Mesothelial cell of epicardium (in vitro differentiated cells): ENCODE data around the gene FXN. TPM values are rescaled to one million over a fixed set of nuclear protein-coding genes. Genes with fewer than 3 reads are reported as not detected.

Experiments
- DNase-seq, 2 experiments: peaks; one replicate each; pipeline ENCODE4 v3.0.0; 2021; ENCODE audit warnings: low spot score in 2 of 2; ENCODE audit not compliant: unreplicated experiment in 2 of 2
- H3K27ac Mint-ChIP-seq: 2 replicates; pipeline ENCODE4 v1.8.0; 2021; ENCODE audit warnings: mixed read lengths
- H3K27me3 Mint-ChIP-seq: 2 replicates; pipeline ENCODE4 v1.8.0; 2021; ENCODE audit warnings: low read depth, mixed read lengths
- H3K36me3 Mint-ChIP-seq: 2 replicates; pipeline ENCODE4 v1.8.0; 2021; ENCODE audit warnings: mixed read lengths
- H3K4me1 Mint-ChIP-seq: 2 replicates; pipeline ENCODE4 v1.8.0; 2021; ENCODE audit warnings: mixed read lengths
- H3K4me3 Mint-ChIP-seq: 2 replicates; pipeline ENCODE4 v1.8.0; 2021; ENCODE audit warnings: mild to moderate bottlenecking, moderate library complexity, mixed read lengths
- H3K9me3 Mint-ChIP-seq: 2 replicates; pipeline ENCODE4 v1.8.0; 2021; ENCODE audit warnings: mixed read lengths
- CTCF ChIP-seq: fragments of 200-600 bp; sonication (generic); IDR thresholded peaks from one replicate; pipeline ENCODE4 v1.5.0; 2021; ENCODE audit warnings: antibody characterized with exemption; ENCODE audit not compliant: unreplicated experiment
- total RNA-seq: library from RNA; stranded (reverse); gene quantifications from 3 replicates; pipeline ENCODE4 v1.2.1, GENCODE V29; 2021

The FXN gene
- total RNA-seq, 1 donor from 2014 or later, result 20.8 TPM

- Mint-ChIP-seq H3K27me3 (no peaks in the 10 kb centered on the region), H3K4me1 (peaks cover 11% of the 10 kb centered on the region), H3K4me3 (peak overlapping the region; percentile 97), H3K27ac (peak overlapping the region; percentile 98), H3K9me3 (no peaks in the 10 kb centered on the region), H3K36me3 (no peaks in the 10 kb centered on the region)
- TF ChIP-seq CTCF, result no peak
- no peak for DNase-seq
These were observed 757 bp downstream of the FXN start for GRCh38 chr9:69036309-69036708.

- H3K27ac Mint-ChIP-seq, result peak overlapping the region; percentile 98
- H3K27me3 Mint-ChIP-seq, result no peaks in the 10 kb centered on the region
- no peaks in the 10 kb centered on the region for H3K36me3 Mint-ChIP-seq
- no peak for TF ChIP-seq CTCF
- peak overlapping the region; percentile 97 for H3K4me3 Mint-ChIP-seq
- H3K4me1 Mint-ChIP-seq, result peaks cover 11% of the 10 kb centered on the region
- DNase-seq, result no peak
- no peaks in the 10 kb centered on the region for H3K9me3 Mint-ChIP-seq
These were observed 1.2 kb downstream of the FXN start for GRCh38 chr9:69036799-69037198.

DNA sequence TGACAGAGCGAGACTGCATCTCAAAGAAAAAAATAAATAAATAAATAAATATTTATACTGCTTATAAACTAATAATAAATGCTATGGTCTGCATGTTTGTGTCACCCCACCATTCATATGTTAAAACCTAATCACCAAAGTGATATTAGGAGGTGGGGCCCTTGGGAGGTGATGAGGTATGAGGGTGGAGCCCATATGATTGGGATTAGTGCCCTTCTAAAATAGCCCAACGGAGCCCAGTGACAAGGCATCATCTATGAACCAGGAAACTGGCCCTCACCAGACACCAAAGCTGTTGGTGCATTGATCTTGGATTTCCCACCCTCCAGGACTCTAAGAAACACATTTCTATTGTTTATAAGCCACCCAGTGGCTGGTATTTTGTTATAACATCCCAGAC is 5.1 kb downstream of the FXN start:
- H3K4me1 Mint-ChIP-seq, result peaks cover 21% of the 10 kb centered on the region
- H3K4me3 Mint-ChIP-seq, result no peak overlapping the region
- no peak for DNase-seq
- peaks cover 3% of the 10 kb centered on the region for H3K36me3 Mint-ChIP-seq
- no peaks in the 10 kb centered on the region for H3K9me3 Mint-ChIP-seq
- TF ChIP-seq CTCF, result no peak
- no peaks in the 10 kb centered on the region for H3K27me3 Mint-ChIP-seq
- no peak overlapping the region for H3K27ac Mint-ChIP-seq

DNA sequence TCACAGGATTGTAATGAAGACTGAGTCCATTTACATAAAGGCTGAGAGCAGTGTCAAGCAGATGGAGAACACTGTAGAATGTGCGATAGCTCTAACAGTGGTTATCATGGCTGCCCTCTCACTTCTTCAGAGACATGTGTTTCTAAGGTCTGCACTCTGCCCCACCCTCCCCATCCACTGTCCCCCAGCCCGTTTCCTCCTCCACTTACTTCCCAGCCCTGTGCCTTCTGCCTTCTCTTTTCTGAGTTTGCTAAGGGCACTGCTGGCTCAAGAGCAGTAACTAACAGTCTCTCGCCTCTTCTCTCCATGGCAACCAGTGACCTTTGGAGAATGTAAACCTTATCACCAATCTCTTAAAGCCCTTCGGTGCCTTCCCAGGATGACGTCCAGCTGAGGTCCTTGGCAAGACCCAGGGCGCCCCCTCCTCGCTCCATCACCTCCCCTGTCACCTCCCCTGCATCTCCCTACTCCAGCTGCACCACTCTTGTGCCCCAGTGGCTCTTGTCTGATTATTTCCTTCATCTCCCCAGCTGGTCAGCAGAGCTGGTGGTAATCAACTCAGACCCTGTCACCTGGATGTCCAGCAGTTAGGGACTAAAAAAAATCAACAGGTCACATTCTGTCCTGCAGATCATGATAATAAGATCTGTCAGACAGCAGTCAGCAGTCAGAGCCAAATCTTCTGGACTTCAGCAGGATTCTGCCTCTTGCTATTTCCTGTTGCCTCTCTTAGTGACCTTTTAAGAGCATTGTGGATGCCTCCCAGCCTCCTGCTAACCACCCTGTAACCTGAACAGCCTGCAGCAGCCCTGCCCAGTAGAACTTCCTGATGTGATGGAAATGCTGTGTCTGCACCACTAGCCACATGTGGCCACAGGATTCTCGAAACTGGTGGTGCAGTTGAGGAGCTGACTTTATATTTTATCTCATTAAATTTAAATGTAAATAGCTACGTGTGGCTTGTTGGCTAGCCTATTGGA is 9.0 kb downstream of the FXN start:
- Mint-ChIP-seq H3K4me3 (no peak overlapping the region), H3K9me3 (no peaks in the 10 kb centered on the region), H3K27ac (peak overlapping the region; percentile 49), H3K27me3 (no peaks in the 10 kb centered on the region), H3K36me3 (peaks cover 17% of the 10 kb centered on the region), H3K4me1 (peaks cover 15% of the 10 kb centered on the region)
- no peak for DNase-seq
- no peak for TF ChIP-seq CTCF

- H3K4me1 Mint-ChIP-seq, result peaks cover 15% of the 10 kb centered on the region
- H3K4me3 Mint-ChIP-seq, result no peak overlapping the region
- TF ChIP-seq CTCF, result no peak
- no peak overlapping the region for H3K27ac Mint-ChIP-seq
- H3K36me3 Mint-ChIP-seq, result peaks cover 18% of the 10 kb centered on the region
- no peak for DNase-seq
- no peaks in the 10 kb centered on the region for H3K9me3 Mint-ChIP-seq
- no peaks in the 10 kb centered on the region for H3K27me3 Mint-ChIP-seq
These were observed 10.3 kb downstream of the FXN start for GRCh38 chr9:69045821-69046220.
